HFF-Myc (cell line): ENCODE measurements around the gene MARCHF11.

ENCODE experiments used
- DNase-seq: peaks from one replicate; pipeline ENCODE4 v3.0.0-alpha.2; 2011; ENCODE audit warnings: low read depth; ENCODE audit errors: extremely low read depth
- H3K4me3 ChIP-seq: replicated peaks from 2 replicates; pipeline ENCODE4 v1.5.1; 2011; ENCODE audit warnings: low read depth, mild to moderate bottlenecking, control low read depth, low read length
- TF ChIP-seq, protein P1 (sequence below): IDR thresholded peaks from 2 replicates; pipeline ENCODE4 v1.5.1; 2012; ENCODE audit warnings: mild to moderate bottlenecking, low read depth, low read length, control low read depth; ENCODE audit errors: missing control alignments

Gene MARCHF11

DNA sequence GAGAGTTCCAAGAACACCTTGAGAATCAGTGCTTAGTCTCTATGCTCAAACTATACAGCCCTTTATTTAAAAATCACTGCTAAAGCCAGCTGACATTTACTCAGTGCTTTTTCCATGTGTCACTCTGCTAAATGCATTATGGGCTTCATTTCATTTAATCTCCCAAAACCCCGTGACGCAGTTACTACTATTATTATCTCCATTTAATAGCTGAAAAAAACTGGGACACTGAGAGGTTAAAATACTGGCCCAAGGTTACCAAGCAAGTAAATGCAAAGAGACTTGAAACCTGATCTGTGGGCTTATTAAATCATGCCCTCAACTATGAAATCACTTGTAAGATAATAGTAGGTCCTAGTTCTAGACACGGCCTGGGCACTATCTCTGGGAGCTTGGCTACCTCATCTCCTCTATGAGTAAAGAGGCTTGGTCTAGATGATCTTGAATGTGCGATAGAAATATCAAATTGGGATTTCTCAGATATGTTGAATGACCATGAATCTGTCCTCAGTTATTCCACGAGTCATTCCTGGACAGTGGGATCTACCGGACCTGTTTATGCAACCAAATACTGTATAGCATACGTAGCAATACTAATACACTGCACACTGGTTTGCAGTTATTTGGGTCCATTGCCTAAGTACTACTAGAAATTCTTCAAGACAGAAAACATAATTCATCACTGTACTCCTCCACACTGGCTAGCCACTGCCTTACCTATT lies 32.3 kb downstream of the MARCHF11 start:
- no peak overlapping the region for H3K4me3 ChIP-seq
- DNase-seq, result no peak
- TF ChIP-seq, protein P1, sequence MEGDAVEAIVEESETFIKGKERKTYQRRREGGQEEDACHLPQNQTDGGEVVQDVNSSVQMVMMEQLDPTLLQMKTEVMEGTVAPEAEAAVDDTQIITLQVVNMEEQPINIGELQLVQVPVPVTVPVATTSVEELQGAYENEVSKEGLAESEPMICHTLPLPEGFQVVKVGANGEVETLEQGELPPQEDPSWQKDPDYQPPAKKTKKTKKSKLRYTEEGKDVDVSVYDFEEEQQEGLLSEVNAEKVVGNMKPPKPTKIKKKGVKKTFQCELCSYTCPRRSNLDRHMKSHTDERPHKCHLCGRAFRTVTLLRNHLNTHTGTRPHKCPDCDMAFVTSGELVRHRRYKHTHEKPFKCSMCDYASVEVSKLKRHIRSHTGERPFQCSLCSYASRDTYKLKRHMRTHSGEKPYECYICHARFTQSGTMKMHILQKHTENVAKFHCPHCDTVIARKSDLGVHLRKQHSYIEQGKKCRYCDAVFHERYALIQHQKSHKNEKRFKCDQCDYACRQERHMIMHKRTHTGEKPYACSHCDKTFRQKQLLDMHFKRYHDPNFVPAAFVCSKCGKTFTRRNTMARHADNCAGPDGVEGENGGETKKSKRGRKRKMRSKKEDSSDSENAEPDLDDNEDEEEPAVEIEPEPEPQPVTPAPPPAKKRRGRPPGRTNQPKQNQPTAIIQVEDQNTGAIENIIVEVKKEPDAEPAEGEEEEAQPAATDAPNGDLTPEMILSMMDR, result no peak

DNA sequence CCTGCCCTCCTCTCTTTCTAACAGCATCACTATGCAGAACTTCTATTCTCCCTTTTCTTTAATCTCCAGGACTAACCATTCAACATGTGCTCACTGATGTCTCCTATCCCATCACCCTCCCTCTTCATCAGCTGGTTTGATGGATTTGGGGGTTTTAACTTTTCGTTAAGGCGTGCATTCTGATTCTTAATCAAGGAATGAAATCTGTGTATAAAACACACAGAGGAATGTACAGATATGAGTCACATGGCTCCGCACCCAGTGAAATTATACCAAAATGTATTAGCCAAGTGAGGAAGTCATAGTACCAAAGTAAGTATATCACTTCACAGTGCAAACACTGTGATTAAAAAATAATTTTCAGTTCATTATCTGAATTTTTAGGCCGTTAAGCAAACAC lies 35.2 kb downstream of the MARCHF11 start:
- TF ChIP-seq, protein P1, result no peak
- no peak for DNase-seq

DNA sequence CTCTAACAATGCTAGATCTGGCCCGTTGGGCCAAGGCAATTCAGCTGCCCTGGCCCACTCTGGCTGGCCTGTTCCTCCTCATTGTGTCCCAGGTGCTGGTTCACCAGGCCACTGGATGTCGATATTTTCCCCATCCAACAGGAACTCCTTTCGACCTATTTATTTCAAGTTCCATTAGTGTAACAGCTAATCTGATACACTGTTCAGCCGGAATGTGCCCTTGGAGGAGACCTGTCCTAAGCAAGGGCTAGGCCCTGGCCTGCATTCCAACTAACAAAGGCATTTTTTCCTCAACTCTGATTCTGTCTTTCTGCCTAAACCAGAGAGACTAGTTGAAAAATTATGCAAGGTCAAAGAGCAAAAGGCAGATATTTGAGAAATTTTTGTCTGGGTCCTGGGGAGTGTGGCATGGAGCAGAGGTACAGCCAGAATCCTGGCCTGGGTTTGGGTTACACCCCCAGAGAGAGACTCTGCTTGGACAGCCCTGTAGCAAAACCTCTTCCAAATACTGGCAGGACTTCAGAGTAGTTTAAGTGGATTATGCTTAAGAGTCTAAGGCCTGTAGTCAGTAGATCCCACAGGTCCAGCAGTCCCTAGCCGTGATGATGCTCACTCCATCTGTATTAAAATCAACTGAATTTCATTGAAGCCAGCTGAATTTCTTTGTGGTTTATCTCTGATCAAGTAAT lies 36.1 kb downstream of the MARCHF11 start:
- TF ChIP-seq, protein P1, result no peak
- DNase-seq, result no peak
- H3K4me3 ChIP-seq, result no peak overlapping the region

More for the DNA sequence above, 35.2 kb downstream of the MARCHF11 start:
- H3K4me3 ChIP-seq, result no peak overlapping the region

DNA sequence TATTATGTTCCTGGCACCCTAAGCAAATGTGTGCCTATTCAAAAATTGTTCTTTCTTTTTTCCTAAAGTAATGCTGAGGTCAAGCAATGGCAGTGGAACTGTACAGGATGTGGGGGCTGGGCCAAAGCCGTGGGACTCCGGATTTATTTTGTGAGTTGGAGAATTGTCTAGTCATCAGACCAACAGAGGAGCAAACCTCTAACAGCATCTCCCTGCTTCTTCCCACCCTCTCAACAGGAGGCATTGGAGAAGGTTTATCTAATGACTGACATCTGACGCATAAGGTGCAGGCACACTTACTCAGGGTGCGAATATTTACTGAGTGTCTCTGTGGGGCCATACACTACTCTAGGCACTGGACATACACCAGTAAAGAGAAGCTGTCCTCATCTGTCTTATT lies 38.6 kb downstream of the MARCHF11 start:
- TF ChIP-seq, protein P1, result no peak
- DNase-seq, result no peak
- no peak overlapping the region for H3K4me3 ChIP-seq

DNA sequence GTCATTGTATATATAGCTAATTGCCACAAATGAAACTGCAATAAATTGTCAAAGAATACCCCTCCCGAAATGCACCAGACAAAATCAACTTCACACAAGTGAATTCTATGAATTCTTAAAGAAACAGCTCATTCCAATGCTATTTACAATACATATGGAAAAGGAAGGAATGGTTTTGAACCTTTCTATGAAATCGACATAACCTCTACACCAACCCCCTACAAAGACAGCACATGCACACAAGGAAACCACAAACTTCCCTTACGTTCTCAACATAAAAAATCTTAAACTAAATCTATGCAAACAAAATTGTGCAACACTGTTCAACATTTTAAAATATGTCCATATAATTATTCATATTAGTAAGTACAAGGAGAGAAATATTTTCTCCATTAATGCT lies 39.2 kb downstream of the MARCHF11 start:
- DNase-seq, result no peak
- H3K4me3 ChIP-seq, result no peak overlapping the region
- TF ChIP-seq, protein P1, result no peak

DNA sequence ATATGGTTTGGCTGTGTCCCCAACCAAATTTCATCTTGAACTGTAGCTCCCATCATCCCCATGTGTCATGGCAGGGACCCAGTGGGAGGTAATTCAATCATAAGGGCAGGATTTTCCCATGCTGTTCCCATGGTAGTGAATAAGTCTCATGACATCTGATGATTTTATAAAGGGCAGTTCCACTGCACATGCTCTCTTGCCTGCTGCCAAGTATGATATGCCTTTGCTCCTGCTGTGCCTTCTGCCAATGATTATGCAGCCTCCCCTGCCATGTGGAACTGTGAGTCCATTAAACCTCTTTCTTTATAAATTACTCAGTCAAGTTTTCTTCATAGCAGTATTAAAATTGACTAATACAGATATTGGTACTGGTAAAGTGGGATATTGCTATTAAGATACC lies 42.4 kb downstream of the MARCHF11 start:
- no peak for DNase-seq
- H3K4me3 ChIP-seq, result no peak overlapping the region
- TF ChIP-seq, protein P1, result no peak

DNA sequence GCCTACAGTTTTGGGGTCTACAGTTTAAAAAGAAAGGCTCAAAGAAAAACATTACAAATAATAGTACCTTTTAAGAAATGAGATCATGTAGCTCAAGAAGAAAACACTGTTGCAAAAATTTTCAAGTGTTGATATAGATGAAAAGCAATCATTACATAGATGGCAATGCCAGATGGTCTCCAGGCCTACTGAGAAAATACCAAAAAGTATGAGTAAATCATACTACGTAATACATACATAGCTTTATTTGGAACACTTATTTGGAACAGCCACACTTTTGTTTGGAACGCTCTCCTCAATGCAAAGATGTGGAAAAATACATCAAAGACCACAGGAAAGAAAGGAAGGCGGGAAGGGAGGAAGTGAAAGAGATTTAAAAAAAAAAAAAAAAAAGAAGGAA lies 44.1 kb downstream of the MARCHF11 start:
- no peak for DNase-seq
- TF ChIP-seq, protein P1, result no peak
- H3K4me3 ChIP-seq, result no peak overlapping the region
